IMR-90 (cell line): ENCODE data around the gene HTT. TPM values are rescaled to one million over a fixed set of nuclear protein-coding genes. Genes with fewer than 3 reads are reported as not detected.
A peak's percentile ranks its signal among the peaks of the same experiment; 100 is the strongest.

ENCODE experiments used
- ATAC-seq: fragments of 200-7000 bp; cut with Tn5 transposase; 2 replicates; pipeline ENCODE4 v1.9.1; 2020; ENCODE audit warnings: low read depth, mild to moderate bottlenecking, moderate library complexity
- BruUV-seq: library from RNA; stranded (reverse); fragments of 400-500 nt; replicated peaks from 2 replicates; lab custom pipeline; 2021; lab: Mats Ljungman, UMichigan
- CTCF ChIA-PET: fragments of 300-600 bp; formaldehyde crosslinking; extraction: SDS; loops from one replicate; lab custom pipeline; 2021; ENCODE audit warnings: antibody characterized with exemption; lab: Yijun Ruan, JAX
- POLR2A ChIA-PET: fragments of 300-600 bp; sonication (Branson Sonifier 250); formaldehyde crosslinking; loops from one replicate; lab custom pipeline; 2022; ENCODE audit warnings: antibody characterized with exemption; ENCODE audit not compliant: unreplicated experiment; lab: Charles Lee
- DNase-seq: peaks from one replicate; pipeline ENCODE4 v3.0.0; 2013
- H2AFZ ChIP-seq: replicated peaks from 2 replicates; pipeline ENCODE3; 2013; ENCODE audit warnings: low read length, mild to moderate bottlenecking; ENCODE audit not compliant: poor library complexity
- H2AK5ac ChIP-seq: 2 replicates; pipeline ENCODE4 v1.6.1; 2013; ENCODE audit warnings: low read depth, low read length, inconsistent platforms
- H2AK9ac ChIP-seq: replicated peaks from 2 replicates; pipeline ENCODE3; 2013; ENCODE audit warnings: mild to moderate bottlenecking, low read depth, low read length, moderate library complexity; ENCODE audit not compliant: poor library complexity
- H2BK120ac ChIP-seq: 2 replicates; pipeline ENCODE4 v1.6.1; 2013; ENCODE audit warnings: low read depth, low read length, inconsistent platforms
- H2BK15ac ChIP-seq: 3 replicates; pipeline ENCODE4 v1.6.1; 2013; ENCODE audit warnings: low read depth, low read length, inconsistent platforms
- H2BK20ac ChIP-seq: 2 replicates; pipeline ENCODE4 v1.6.1; 2013; ENCODE audit warnings: low read depth, mild to moderate bottlenecking, inconsistent platforms, low read length, moderate library complexity
- H2BK5ac ChIP-seq: 2 replicates; pipeline ENCODE4 v1.6.1; 2013; ENCODE audit warnings: mild to moderate bottlenecking, low read depth, low read length, inconsistent platforms; ENCODE audit not compliant: poor library complexity, severe bottlenecking
- H3K14ac ChIP-seq: replicated peaks from 2 replicates; pipeline ENCODE4 v1.6.1; 2013; ENCODE audit warnings: low read depth, low read length, inconsistent platforms
- H3K18ac ChIP-seq: 2 replicates; pipeline ENCODE4 v1.6.1; 2013; ENCODE audit warnings: low read depth, low read length, control low read depth
- H3K23ac ChIP-seq: 2 replicates; pipeline ENCODE4 v1.6.1; 2013; ENCODE audit warnings: low read depth, low read length, inconsistent platforms
- H3K27ac ChIP-seq: 2 replicates; pipeline ENCODE4 v1.5.1; 2013; ENCODE audit warnings: mild to moderate bottlenecking, control low read depth, low read length; ENCODE audit not compliant: insufficient read depth
- H3K27me3 ChIP-seq: 2 replicates; pipeline ENCODE4 v1.6.1; 2013; ENCODE audit warnings: low read length; ENCODE audit not compliant: control insufficient read depth, insufficient read depth
- H3K36me3 ChIP-seq: 2 replicates; pipeline ENCODE4 v1.6.1; 2013; ENCODE audit warnings: low read length, mixed read lengths; ENCODE audit not compliant: control insufficient read depth, insufficient read depth
- H3K4ac ChIP-seq: 2 replicates; pipeline ENCODE4 v1.6.1; 2013; ENCODE audit warnings: low read depth, low read length, inconsistent platforms
- H3K4me1 ChIP-seq: 2 replicates; pipeline ENCODE4 v1.6.1; 2013; ENCODE audit warnings: low read length, mixed read lengths; ENCODE audit not compliant: control insufficient read depth, insufficient read depth
- H3K4me2 ChIP-seq: 2 replicates; pipeline ENCODE4 v1.6.1; 2013; ENCODE audit warnings: low read depth, mild to moderate bottlenecking, control low read depth, low read length, moderate library complexity
- H3K4me3 ChIP-seq: 2 replicates; pipeline ENCODE4 v1.5.1; 2013; ENCODE audit warnings: low read depth, mild to moderate bottlenecking, control low read depth, low read length, moderate library complexity; ENCODE audit not compliant: insufficient read depth
- H3K56ac ChIP-seq: 2 replicates; pipeline ENCODE4 v1.6.1; 2013; ENCODE audit warnings: low read length, inconsistent platforms; ENCODE audit not compliant: insufficient read depth; ENCODE audit errors: extremely low read depth
- H3K79me1 ChIP-seq, 2 experiments: 2 replicates each; pipeline ENCODE4 v1.6.1; 2013; ENCODE audit warnings: low read length in 2 of 2, inconsistent platforms in 1 of 2, low read depth in 1 of 2
- H3K9ac ChIP-seq: 2 replicates; pipeline ENCODE4 v1.6.1; 2013; ENCODE audit warnings: low read depth, low read length, control low read depth
- H3K9me1 ChIP-seq: 2 replicates; pipeline ENCODE4 v1.6.1; 2013; ENCODE audit warnings: low read length, inconsistent platforms; ENCODE audit not compliant: insufficient read depth
- H3K9me3 ChIP-seq: 2 replicates; pipeline ENCODE4 v1.6.1; 2013; ENCODE audit warnings: low read length; ENCODE audit not compliant: control insufficient read depth, insufficient read depth
- H4K20me1 ChIP-seq: 2 replicates; pipeline ENCODE4 v1.6.1; 2013; ENCODE audit warnings: low read length, inconsistent platforms; ENCODE audit not compliant: insufficient read depth
- H4K5ac ChIP-seq: 2 replicates; pipeline ENCODE4 v1.6.1; 2013; ENCODE audit warnings: mild to moderate bottlenecking, low read depth, low read length, control low read depth
- H4K8ac ChIP-seq, 2 experiments: 2 replicates each; pipeline ENCODE4 v1.6.1; 2013; ENCODE audit warnings: low read depth in 2 of 2, low read length in 2 of 2, control low read depth in 1 of 2, inconsistent platforms in 1 of 2
- H4K91ac ChIP-seq: 2 replicates; pipeline ENCODE4 v1.6.1; 2013; ENCODE audit warnings: low read depth, low read length, inconsistent platforms; ENCODE audit not compliant: insufficient read depth
- CHD1 ChIP-seq: IDR thresholded peaks from 2 replicates; pipeline ENCODE4 v1.6.1; 2012; ENCODE audit warnings: low read depth, low read length, improper control_type of control experiment
- RAD21 ChIP-seq: IDR thresholded peaks from 2 replicates; pipeline ENCODE4 v1.6.1; 2012; ENCODE audit warnings: low read length, improper control_type of control experiment
- SMC3 ChIP-seq: fragments of 150-350 bp; IDR thresholded peaks from 2 replicates; pipeline ENCODE4 v1.6.1; 2016; ENCODE audit warnings: low read depth, mild to moderate bottlenecking, antibody characterized with exemption, low read length, moderate library complexity
- WGBS, 2 experiments: methylation state at CpG; one replicate each; pipeline versions ENCODE4 v1.1.5 to v1.1.7; 2013; ENCODE audit warnings: missing lambda C conversion rate in 2 of 2; ENCODE audit not compliant: insufficient read length in 1 of 2; ENCODE audit errors: extremely low coverage in 2 of 2; 5-methylcytosine and 5-hydroxymethylcytosine counted together
- dilution Hi-C: fragments of 300-500 bp; cut with HindIII; formaldehyde crosslinking; loops from one replicate; pipeline ENCODE4 v1.14.3; 2018; ENCODE audit warnings: low sequenced_read_pairs; ENCODE audit not compliant: unreplicated experiment
- in situ Hi-C: fragments of 300-500 bp; cut with MboI; formaldehyde crosslinking; loops from 3 replicates; pipeline ENCODE4 v1.14.3; 2019; ENCODE audit warnings: low sequenced_read_pairs, inconsistent platforms, mixed read lengths
- intact Hi-C: fragments of 100-400 bp; cut with micrococcal nuclease; formaldehyde crosslinking; loops from 2 replicates; pipeline ENCODE4 v1.10.0; 2022
- polyA plus RNA-seq, 3 experiments: library from polyadenylated mRNA; depleted of rRNA; stranded (reverse); fragments of >200 nt; gene quantifications; 2 replicates each; pipeline ENCODE4 v1.2.3, GENCODE V29; 2012; ENCODE audit warnings: low replicate concordance in 1 of 3
- total RNA-seq: library from RNA; depleted of rRNA; stranded (reverse); fragments of >200 nt; gene quantifications from 2 replicates; pipeline ENCODE4 v1.2.3, GENCODE V29; 2012
- TF ChIP-seq, protein P1 (sequence below): conservative IDR thresholded peaks from 2 replicates; pipeline ENCODE4 v1.5.1; 2012; ENCODE audit warnings: mild to moderate bottlenecking, low read depth, low read length, improper control_type of control experiment

Gene HTT
- total and polyA plus RNA-seq, 2 of the 4 experiments (the other 2 are of a cell fraction): 11.6 to 14.3 TPM

- H3K9me3 ChIP-seq: no peaks in the 10 kb centered on the region
- ATAC-seq: no peak
- H2BK5ac ChIP-seq: no peak overlapping the region
- H4K20me1 ChIP-seq: no peaks in the 10 kb centered on the region; the same call in 1 of the 2 replicates
- no peak overlapping the region for H2AK9ac ChIP-seq
- H3K56ac ChIP-seq: no peak overlapping the region
- H2BK20ac ChIP-seq: no peak overlapping the region
- H3K4me1 ChIP-seq: peaks cover 6% of the 10 kb centered on the region
- H3K4me2 ChIP-seq: no peak overlapping the region
- H3K23ac ChIP-seq: no peak overlapping the region
- H2AK5ac ChIP-seq: no peak overlapping the region; the same call in 1 of the 2 replicates
- H2BK15ac ChIP-seq: no peak overlapping the region
- no peak overlapping the region for H3K18ac ChIP-seq
- CTCF ChIA-PET: interaction anchor here (0.6 to 1.0 kb wide), 3 partner anchors 10 to 172 kb away, joined by 3 to 4 read pairs (median 4); no protein-coding TSS in a partner anchor
- no peak overlapping the region for H3K4ac ChIP-seq
- no peak overlapping the region for H3K14ac ChIP-seq
- no peak overlapping the region for H2AFZ ChIP-seq
- TF ChIP-seq CHD1 (no peak), RAD21 (peak; percentile 24), SMC3 (peak; percentile 28; the same call in 1 of the 2 replicates)
- TF ChIP-seq, protein P1, sequence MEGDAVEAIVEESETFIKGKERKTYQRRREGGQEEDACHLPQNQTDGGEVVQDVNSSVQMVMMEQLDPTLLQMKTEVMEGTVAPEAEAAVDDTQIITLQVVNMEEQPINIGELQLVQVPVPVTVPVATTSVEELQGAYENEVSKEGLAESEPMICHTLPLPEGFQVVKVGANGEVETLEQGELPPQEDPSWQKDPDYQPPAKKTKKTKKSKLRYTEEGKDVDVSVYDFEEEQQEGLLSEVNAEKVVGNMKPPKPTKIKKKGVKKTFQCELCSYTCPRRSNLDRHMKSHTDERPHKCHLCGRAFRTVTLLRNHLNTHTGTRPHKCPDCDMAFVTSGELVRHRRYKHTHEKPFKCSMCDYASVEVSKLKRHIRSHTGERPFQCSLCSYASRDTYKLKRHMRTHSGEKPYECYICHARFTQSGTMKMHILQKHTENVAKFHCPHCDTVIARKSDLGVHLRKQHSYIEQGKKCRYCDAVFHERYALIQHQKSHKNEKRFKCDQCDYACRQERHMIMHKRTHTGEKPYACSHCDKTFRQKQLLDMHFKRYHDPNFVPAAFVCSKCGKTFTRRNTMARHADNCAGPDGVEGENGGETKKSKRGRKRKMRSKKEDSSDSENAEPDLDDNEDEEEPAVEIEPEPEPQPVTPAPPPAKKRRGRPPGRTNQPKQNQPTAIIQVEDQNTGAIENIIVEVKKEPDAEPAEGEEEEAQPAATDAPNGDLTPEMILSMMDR: peak; percentile 50
- H4K91ac ChIP-seq: no peak overlapping the region
- in situ Hi-C loops: no loop called here
- no TSS peak for BruUV-seq
- peaks cover 0 to 4% of the 10 kb centered on the region in 2 experiments; a peak in 3 of 4 replicates for H3K79me1 ChIP-seq
- no peaks in the 10 kb centered on the region; the same call in 1 of the 2 replicates for H3K9me1 ChIP-seq
- H2BK120ac ChIP-seq: no peak overlapping the region
- dilution Hi-C loops: no loop called here
- H3K4me3 ChIP-seq: no peak overlapping the region
- no peak overlapping the region for H4K8ac ChIP-seq
- H3K27me3 ChIP-seq: no peaks in the 10 kb centered on the region
- H3K27ac ChIP-seq: no peak overlapping the region
- peak; percentile 22 for DNase-seq
- intact Hi-C loops: loop anchor here (5.0 kb wide), 1 partner anchor 289 kb away; no protein-coding TSS in a partner anchor
- no peak overlapping the region for H3K9ac ChIP-seq
- peaks cover 36% of the 10 kb centered on the region for H3K36me3 ChIP-seq
- POLR2A ChIA-PET: no interaction called here
- WGBS, 2 experiments: 100% methylated on average over 1 of the region's 6 CpGs; no CpG with 5 or more reads in 1 of the 2 experiments
- no peak overlapping the region for H4K5ac ChIP-seq
Measured at GRCh38 chr4:3193531-3194203, 119.2 kb downstream of the HTT start.
